Measurements from ENCODE around the gene SEC14L1. TPM values are rescaled to one million over a fixed set of nuclear protein-coding genes. Genes with fewer than 3 reads are reported as not detected.

The SEC14L1 gene
- total RNA-seq (2022; extraction: Qiagen RNA extraction; ENCODE audit: low read depth): 34.2 to 51.1 TPM (median 42.9 TPM) in 5 replicates

GRCh38 chr17:77140878-77141767, at the start of gene SEC14L1:
Gene SEC14L1, plus strand, starts transcription at chr17:77140969. Its CDS starts 2,628 bp downstream, at chr17:77143597.

Measured in A549 treated with RU486 at 1 μM for 4 hours (cell line).